ENCODE results near the gene SNX33.
"Not testable (repeated sequence)": the region's sequence is repeated elsewhere in the genome, so short reads cannot be mapped to it uniquely, and the experiment has no call there.

- not testable (repeated sequence) for TF ChIP-seq CTCF (IDR thresholded peaks at IDR 0.05; ENCODE audit: low read depth, low read length); POLR2A (IDR thresholded peaks at IDR 0.05; ENCODE audit: extremely low read depth, insufficient read length)
- TF ChIP-seq MYC (IDR thresholded peaks at IDR 0.05; ENCODE audit: low read depth, low read length): peak; percentile 46
Observed at GRCh38 chr15:75699961-75700874, 52.5 kb downstream of the SNX33 start.

Measured in NB4 (cell line).